HG02642 (cell line): ENCODE results near the gene ATRN.

ENCODE experiments used
- ATAC-seq: cut with Tn5 transposase; IDR thresholded peaks from one replicate; pipeline ENCODE4 v1.9.1; 2021; ENCODE audit warnings: mild to moderate bottlenecking; ENCODE audit not compliant: unreplicated experiment, poor library complexity

The ATRN gene

DNA sequence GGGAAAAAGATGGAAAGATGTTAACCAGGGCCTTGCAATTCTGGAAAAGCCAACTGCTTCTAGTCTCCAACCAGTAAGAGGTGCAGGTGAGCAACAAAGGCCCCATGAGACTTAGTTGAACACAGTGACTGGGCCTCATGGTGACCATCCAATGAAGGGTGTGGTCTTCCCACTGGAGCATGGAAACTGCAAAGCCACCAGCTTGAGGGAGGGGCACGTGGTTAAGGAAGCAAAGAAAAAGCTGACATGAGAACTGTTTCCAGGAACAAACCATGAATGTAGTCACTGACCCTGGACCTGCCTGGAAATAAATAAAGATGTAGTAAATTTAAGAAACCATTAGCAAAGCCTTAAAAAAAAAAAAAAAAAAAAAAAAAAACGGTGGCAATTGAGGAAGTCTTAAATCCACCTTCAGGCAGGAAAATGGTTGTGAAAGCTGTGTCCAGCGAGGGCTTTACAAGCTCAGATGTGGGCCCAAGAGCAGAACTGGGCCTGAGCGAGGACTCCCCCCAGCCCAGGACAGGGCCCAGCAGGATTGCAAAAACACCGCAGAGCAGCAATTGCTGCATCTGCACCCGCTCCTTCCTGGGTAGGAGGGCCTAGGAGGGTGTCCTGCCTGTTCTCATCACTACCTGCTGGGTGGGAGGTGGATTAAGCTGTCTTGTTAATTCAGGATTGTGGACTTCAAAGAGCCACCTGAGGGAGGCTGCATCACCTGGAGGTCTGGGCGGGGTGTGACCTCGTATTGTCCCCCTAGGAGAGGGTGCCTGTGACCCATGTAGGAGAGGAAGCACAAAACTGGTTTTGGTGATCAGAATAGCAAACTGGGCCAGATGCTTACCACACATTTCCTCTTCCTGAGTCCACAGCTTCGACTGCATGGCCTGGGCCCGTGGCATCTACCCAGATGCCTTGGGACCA lies 182.1 kb downstream of the ATRN start:
- ATAC-seq = no peak

DNA sequence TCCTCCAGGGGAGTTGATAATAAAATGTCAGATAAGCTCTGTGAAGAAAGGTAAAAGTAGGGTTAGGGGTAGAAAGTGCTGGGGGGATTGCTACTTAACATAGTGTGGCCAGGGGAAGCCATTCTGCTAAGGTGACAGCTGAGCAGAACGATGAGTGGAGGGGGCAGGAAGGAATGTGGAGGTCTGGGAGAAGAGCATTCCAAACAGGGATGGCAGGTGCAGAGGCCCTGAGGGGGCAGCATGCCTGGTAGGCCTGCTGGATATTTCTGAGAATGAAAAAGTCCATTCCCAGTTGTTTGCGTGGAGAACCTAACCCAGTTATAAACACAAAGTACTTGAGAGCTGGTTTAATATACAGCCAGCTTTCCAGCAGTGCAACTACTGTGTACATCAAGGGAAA lies 183.1 kb downstream of the ATRN start:
- no peak for ATAC-seq

DNA sequence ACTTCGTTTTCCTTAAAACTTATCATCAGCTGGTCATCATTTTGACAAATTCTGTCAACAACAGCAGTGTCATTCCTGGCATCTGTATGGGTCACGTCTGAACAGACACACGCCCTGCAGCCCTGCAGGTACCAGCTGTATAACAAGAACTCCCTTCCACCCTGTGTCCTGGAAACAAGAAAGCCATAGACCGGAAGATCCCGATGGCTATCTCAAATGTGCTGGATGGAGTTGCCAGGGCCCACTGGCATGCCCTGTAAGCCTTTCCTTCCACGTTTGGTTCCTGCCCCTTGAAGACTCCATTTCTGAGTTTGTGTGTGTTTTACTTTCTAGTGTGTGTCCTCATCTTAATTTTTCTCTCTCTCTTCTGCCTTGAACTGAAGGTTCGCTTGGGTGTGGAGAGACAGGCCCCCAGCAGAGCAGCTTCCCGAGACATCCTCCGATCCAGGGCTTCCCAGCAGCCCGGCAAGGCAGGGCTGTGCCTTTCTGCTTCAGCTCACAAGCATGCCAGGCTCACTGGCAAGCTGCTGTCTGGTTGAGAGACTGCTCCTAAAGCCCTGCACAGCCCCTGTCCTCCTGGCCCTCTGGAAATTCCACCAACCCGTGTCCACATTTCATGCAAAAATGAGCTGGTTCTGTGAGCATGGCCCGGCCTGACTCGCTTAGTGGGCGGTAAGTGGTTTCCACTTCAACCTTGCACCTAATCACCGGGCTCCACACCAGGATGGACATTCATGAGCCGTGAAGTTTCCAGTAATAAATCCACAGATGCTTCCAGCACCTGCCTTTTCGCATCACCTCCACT lies 183.7 kb downstream of the ATRN start:
- no peak for ATAC-seq

DNA sequence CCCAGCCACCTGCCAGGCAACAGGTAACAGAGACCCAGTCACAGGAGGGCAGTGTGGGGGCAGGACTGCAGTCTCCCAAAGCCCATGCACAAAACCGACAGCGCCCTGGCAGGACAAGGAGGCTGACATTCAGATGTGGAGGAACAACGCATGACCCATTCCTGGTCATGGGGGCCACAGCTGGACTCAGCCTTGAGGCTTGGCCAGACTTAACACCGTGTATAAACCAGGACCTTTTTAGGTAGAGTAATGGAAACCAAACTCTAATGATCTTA lies 184.2 kb downstream of the ATRN start:
- ATAC-seq = no peak

DNA sequence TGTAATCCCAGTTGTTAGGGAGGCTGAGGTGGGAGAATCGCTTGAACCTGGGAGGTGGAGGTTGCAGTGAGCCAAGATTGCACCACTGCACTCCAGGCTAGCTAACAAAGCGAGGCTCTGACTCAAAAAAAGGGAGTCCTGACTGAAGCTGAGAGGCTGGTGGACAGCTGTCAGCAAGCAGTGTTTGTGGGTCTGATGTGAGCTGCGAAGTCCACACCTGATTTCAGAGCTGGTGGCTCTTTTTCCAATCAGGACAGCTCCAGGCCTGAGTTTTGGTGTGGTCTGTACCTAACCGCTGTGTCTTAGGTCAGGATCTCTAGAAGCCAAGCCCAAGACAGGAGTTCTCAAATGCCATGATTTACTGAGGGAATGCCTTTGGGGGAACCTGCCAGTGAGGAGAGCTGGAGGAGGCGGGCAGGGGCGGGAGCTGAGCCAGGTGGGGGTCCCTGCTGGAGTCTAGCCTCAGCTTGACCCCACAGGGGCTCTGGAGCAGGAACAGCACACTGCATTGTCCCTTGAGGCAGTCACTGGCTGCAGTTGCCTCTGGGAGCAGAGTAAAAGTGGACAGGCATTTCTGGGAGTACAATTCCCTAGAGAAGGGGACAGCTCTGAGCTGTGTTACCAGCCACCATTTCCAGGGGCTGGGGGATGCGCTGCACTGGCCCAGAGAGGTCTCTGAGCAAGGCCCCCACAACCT lies 187.3 kb downstream of the ATRN start:
- no peak for ATAC-seq

DNA sequence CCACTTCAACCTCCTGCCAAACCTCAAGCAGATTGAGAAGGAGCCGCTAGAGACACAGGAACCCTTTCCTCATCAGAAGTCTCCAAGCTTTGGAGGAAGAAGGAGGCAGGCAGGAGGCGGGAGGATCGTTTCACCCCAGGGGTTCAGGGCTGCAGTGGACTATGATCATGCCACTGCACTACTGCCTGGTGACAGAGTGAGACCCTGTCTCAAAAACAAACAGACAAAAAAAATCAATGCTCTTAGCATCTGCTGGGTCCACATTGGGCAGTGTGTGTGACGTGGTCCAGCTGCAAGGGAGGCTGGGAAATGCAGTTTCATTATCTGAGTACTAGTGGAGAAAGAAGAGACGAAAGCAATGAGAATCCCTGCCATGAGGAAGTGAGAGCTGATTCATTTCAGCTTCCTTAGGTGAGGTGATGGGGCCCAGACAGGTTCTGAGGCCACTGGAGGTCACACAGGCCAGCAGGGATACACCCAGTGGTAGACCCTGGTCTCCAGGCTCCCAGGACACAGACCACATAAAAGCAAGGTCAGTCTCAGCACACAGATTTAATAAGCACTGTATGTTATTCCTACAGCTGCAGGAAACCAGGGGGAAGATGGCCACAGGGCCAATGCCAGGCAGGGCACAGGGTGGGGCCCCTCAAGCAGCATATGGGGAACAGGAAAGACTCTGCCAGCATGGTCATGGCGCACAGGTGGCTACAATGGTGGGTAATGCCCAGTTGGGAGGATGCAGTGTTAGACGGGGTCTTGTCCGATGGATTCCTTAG lies 188.1 kb downstream of the ATRN start:
- peak; percentile 84 for ATAC-seq

DNA sequence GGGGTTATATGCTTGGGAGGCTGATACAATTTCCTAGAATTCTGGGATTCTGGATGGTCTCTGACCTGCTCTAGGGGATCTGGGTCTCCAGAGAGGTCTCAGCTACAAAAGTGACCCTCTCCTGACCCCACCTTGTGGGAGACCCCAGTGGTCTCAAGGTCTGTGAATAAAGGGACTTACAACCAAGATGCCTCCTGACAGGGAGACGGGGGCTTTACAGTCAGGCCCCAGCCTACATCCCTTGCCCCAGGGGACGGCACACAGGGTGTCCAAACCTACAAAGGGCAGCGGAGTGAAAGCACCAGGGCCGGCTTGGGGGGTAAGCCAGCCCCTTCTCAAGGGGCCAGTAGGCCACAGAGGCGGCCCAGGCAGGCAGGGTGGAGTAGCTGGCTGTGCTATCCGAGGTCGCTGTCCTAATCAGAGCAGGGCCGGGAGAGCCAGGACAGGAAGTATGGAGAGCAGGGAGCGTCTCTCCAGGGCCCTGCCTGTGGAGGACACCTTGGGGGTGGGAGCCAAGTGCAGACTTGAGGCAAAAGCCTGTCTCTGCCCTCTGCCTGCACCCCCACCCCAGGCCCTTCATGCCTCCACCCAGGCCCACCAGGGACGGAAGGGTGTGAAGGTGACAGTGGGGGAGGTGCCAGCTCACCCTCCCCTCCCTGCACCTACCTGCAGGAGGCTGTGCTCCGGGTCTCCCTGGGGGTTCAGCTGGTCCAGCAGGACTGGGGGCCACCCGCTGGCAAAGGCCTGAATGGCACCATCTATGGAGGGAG lies 188.9 kb downstream of the ATRN start:
- ATAC-seq = no peak

DNA sequence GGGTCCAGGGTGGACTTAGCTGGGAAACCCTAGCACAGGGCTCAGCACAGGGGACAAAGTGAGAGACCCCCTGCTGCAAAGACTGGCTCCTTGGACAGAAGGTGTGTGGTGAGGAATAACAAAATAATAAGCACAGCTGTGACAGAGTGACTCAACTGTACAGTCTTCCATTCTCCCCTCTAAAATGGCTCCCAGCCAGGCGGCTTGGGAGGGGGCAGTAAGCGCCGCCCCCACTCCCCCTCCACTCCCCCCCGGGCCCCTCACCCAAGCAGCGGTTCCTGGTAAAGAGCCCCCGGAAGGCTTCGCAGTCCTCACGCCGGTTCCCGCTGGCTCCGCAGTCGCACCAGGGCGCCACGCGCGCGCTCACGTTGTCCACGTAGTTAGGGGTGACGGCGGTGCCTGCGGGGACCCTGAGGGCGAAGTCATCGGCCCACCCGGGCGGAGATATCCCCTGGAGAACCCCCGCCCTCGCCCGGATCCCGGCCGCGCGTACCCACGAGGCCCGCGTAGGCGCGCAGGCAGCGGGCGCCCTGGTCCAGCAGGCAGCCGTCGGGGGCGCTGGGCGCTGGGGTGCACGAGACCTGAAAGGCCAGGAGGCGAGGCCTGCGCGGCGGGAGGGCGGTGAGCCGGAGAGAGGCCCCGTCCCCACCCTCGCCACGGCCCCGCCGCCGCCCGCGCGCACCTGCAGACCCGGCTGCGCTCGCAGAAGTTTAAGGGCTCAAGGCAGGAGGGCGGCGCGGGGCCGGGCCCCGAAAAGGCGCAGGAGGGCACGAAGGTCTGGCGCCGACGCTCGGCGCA lies 189.6 kb downstream of the ATRN start:
- ATAC-seq = no peak

DNA sequence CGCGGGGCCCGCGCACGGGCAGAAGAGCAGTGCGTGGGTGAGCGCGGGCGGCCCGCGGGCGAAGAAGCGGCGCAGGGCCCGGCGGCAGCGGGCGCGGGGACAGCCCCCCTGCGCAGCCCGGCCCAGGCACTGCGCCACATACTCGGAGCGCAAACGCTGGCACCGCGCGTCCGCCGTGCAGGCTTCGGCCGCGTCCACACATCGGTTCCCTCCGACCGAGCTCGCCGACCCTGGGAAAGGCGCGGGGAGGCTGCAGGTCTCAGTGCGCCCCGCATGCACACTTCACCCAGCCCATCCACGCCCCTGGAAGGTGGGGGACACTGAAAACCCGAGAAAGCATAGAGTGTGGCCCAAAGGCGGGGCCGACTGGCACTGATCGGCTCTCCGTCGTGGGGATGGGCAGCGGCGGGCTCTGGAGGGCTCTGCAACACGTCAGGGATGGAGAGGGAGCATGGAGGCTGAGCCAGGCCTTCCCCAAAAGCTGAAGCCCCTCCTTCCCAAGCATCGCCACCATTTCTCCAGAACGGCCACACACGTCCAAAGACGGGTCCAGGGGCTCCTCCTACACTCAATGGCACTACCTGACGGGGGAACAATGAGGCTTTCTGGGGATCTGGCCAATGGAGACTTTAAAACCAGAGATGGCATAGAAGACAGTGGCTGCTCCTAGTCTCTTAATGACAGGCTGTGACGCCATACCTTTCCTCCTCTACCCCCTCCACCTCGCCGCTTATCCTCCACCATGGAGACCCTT lies 190.4 kb downstream of the ATRN start:
- no peak for ATAC-seq

DNA sequence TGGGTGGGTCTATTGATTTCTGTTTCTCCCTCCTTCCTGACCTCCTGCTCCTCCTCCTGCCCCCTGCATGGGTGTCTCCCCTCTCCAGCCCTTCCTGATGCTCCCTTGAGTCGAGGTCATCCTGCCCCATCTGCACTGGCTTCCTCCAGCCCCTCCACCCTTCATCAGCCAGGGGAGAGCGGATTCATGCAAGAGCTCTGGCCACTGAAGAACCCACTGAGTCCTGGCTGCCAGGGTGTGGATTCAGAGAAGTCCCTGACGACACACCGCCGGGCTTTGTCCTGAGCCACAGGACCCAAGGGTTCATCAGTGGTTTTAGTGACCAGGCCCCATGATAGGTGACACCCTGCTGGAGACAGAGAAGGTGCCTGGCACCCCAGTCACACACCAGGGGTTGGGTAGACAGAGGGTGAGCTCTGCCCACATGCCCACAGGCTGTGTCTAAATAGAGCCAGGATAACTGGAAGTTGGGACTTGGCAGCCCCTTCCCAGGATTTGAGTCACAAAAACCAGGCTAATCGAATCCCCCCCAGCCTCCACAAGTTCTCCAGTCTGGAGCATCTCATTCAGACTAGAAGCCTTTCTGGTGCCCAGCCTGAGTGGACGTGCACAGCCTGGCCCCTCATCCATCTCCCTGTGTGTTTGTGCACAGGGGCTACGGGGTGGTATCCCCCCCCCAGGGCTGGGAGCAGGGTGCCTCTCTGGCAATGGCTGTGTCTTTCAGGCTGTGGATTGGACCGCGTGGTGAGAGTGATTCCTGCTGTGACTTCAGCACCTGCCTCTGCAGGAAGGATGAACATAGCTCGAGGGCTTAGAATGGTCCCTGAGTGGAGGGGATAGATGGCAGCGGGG lies 191.2 kb downstream of the ATRN start:
- ATAC-seq = no peak

DNA sequence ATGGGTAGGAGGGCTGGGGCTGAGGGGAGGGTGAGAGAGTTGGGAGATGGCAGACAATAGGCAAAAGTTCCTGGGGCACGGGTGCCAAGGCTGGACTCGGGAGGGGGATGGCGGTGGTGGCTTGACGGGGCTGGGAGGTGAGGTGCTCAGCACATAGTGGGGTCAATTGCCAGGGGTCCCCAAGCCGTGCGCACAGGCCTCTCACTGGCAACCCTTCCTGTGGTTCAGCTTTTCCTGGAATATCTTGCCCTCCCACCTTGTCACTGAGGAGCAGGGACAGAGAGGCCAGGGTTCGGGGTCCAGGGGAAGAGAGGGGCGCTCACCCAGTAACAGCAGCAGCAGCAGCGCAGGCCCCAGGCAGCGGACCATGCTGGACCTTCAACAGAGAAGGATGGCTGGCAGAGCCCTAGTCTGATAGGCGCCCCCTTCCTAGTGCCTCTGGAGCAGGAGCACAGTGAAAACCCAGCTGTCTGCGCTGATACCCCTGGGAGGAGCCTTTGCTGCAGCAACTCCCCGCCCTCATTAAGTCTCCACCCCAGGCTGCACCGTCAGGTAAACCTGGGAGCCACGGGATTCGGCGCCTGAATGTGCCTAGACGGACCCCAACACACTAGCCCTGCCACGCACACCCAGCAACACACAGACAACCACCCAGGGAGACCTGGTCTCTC lies 192.3 kb downstream of the ATRN start, which contains the start of gene GFRA4:
GFRA4 (minus strand) TSS at position 369 of the 671 bp plus-strand sequence; CDS start at position 369, 0 bp downstream.
- no peak for ATAC-seq

DNA sequence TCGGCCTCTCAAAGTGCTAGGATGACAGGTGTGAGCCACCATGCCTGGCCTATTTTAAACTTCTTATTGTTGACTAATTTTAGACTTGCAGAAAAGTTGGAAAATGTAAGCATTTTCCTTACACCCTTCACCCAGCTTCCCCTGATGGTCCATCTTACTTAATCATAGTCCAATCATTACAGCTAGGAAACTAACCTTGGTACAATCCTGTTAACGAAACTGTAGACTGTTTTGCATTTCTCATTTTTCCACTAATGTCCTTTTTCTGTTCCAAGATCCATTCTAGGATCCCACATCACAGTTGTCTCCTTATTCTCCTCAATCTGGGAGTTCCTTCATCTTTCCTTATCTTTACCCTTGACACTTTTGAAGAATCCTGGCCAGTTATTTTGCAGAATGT lies 193.0 kb downstream of the ATRN start:
- no peak for ATAC-seq

DNA sequence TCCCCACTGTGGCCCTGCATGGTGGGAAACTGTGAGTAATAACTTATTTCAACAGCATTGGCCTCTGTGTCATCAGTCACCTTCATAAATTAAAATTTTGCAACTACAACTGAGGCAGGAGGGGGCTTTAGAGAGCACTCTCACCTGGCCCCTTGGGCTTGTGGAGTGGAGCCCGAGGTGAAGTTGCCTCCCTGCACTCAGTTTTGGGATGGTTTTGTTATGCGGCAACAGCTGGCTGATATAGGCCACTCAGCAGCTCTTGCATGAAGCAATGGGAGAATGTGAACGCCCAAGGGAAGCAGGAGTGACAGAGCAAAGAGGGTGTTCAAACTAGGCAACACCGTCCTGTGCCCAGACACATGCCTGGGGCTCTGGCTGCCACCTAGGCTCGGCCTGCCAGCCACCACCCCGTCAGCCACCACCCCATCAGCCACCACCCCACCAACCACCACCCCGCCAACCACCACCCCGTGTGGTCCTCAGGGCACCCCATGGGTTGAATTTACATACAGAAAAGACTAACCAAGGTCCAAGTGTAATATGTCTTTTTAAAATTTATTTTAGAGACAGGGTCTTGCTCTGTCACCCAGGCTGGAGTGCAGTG lies 196.7 kb downstream of the ATRN start:
- ATAC-seq = no peak

DNA sequence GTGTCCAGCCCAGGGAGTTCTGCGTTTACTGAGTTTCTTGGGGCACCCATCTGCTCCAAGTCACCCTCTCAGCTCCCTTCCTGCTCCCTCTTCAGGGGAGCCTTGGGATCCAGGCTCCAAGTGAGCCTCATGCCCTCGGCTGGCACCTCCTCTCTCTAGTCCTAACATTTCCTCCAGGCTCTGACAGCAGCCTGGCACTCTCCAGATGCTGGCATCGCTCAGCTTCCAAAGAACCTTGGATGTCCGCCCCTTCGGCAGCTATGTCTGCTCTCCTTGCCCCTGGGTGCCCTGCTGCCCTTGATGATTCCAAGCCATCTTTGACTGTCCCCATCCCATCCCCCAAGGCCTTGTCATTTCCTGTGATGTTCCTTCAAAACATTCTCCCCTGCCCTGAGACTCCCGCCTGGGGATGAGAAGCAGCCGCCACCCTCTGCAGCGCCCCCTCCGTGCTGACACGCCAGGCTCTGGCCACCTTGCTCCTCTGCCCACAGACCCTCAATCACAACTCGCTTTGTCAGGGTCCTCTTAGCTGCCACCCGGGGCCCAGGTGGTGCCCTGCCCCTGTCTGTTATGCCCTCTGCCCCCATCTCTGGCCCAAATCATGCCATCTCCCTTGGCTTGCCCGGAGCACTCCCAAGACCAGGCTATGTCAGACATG lies 199.0 kb downstream of the ATRN start:
- ATAC-seq = no peak

DNA sequence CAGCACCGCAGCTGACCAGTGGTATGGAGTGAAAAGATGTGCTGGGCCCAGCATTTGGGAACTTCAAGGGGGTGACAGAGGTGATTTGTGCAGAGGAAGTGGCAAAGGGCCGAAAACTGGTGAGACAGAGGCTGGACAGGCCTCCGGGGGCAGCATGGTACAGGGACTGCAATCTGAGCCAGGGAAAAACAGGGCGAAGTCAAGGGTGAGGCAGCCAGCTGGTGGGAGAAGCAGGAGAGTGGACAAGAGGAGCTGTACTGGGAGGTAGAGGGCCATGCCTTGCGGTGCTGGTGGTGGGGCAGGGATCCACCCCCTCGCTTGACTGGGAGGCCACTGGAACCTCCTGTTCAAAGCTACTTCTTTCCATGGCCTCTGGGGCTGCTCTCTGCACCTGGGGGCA lies 199.7 kb downstream of the ATRN start:
- no peak for ATAC-seq

DNA sequence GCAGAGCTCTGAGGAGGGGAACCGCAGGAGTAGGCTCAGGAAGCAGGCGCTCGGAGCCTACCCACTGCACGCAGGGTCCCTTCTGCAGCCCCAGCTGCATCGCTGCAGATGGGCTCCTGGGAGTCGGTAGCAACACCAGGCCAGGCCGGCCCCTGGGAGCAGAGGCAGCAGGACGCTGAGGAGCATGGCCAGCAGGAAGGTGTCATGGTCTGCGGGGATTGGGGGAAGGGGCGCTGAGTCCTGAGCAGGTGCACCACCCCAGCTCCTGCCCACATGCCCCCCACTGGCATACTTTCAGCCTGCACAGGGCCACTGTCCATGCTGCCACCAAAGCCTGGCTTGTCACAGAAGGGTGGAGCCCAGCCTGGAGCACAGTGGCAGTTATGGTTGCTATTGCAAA lies 200.1 kb downstream of the ATRN start:
- no peak for ATAC-seq
